HCT116 (cell line): ENCODE results near the gene CADPS.

Experiments used
- ATF3 ChIP-seq: IDR thresholded peaks from 2 replicates; pipeline ENCODE4 v1.6.1; 2012
- EZH2 ChIP-seq: fragments of 200-600 bp; sonication (generic); IDR thresholded peaks from 2 replicates; pipeline ENCODE4 v1.6.1; 2017; ENCODE audit warnings: antibody characterized with exemption, mixed run types
- EZH2phosphoT487 ChIP-seq: fragments of 200-600 bp; IDR thresholded peaks from 2 replicates; pipeline ENCODE4 v1.6.1; 2018; ENCODE audit warnings: antibody characterized with exemption, borderline replicate concordance
- POLR2A ChIP-seq: IDR thresholded peaks from 2 replicates; pipeline ENCODE4 v1.7.0; 2011; ENCODE audit warnings: borderline replicate concordance; ENCODE audit not compliant: insufficient read depth, insufficient read length; ENCODE audit errors: extremely low read depth
- POLR2AphosphoS5 ChIP-seq: IDR thresholded peaks from 2 replicates; pipeline ENCODE4 v1.6.1; 2011; ENCODE audit warnings: mild to moderate bottlenecking, low read depth, low read length, moderate library complexity
- SP1 ChIP-seq: IDR thresholded peaks from 2 replicates; pipeline ENCODE4 v1.6.1; 2012; ENCODE audit warnings: low read depth
- SRF ChIP-seq: IDR thresholded peaks from 2 replicates; pipeline ENCODE4 v1.6.1; 2012; ENCODE audit warnings: low read depth
- TF ChIP-seq, protein P1 (sequence below), 3 experiments: fragments of 200-600 bp in 1 of 3; sonication (generic) in 1 of 3; IDR thresholded peaks in 2 of 3; conservative IDR thresholded peaks in 1 of 3; 2 replicates each; pipeline ENCODE4 v1.5.1; 2012 to 2017; ENCODE audit warnings: low read depth in 2 of 3, low read length in 2 of 3, antibody characterized with exemption in 1 of 3, borderline replicate concordance in 1 of 3, control low read depth in 1 of 3, mild to moderate bottlenecking in 1 of 3, mixed read lengths in 1 of 3, mixed run types in 1 of 3, moderate library complexity in 1 of 3; ENCODE audit not compliant: insufficient read depth in 1 of 3
- TF ChIP-seq, protein P2 (sequence below): IDR thresholded peaks from 2 replicates; pipeline ENCODE4 v1.6.1; 2012; ENCODE audit warnings: low read depth

- TF ChIP-seq, protein P1, sequence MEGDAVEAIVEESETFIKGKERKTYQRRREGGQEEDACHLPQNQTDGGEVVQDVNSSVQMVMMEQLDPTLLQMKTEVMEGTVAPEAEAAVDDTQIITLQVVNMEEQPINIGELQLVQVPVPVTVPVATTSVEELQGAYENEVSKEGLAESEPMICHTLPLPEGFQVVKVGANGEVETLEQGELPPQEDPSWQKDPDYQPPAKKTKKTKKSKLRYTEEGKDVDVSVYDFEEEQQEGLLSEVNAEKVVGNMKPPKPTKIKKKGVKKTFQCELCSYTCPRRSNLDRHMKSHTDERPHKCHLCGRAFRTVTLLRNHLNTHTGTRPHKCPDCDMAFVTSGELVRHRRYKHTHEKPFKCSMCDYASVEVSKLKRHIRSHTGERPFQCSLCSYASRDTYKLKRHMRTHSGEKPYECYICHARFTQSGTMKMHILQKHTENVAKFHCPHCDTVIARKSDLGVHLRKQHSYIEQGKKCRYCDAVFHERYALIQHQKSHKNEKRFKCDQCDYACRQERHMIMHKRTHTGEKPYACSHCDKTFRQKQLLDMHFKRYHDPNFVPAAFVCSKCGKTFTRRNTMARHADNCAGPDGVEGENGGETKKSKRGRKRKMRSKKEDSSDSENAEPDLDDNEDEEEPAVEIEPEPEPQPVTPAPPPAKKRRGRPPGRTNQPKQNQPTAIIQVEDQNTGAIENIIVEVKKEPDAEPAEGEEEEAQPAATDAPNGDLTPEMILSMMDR (IDR thresholded peaks at IDR 0.05 in 2 of 3, conservative IDR thresholded peaks at IDR 0.05 in 1 of 3; ENCODE audit: borderline replicate concordance in 1 of 3, insufficient read depth in 1 of 3, low read depth in 2 of 3, low read length in 2 of 3), result no peak
- no peak for TF ChIP-seq POLR2AphosphoS5
- no peak for TF ChIP-seq ATF3
- no peak for TF ChIP-seq EZH2phosphoT487
- TF ChIP-seq, protein P2, sequence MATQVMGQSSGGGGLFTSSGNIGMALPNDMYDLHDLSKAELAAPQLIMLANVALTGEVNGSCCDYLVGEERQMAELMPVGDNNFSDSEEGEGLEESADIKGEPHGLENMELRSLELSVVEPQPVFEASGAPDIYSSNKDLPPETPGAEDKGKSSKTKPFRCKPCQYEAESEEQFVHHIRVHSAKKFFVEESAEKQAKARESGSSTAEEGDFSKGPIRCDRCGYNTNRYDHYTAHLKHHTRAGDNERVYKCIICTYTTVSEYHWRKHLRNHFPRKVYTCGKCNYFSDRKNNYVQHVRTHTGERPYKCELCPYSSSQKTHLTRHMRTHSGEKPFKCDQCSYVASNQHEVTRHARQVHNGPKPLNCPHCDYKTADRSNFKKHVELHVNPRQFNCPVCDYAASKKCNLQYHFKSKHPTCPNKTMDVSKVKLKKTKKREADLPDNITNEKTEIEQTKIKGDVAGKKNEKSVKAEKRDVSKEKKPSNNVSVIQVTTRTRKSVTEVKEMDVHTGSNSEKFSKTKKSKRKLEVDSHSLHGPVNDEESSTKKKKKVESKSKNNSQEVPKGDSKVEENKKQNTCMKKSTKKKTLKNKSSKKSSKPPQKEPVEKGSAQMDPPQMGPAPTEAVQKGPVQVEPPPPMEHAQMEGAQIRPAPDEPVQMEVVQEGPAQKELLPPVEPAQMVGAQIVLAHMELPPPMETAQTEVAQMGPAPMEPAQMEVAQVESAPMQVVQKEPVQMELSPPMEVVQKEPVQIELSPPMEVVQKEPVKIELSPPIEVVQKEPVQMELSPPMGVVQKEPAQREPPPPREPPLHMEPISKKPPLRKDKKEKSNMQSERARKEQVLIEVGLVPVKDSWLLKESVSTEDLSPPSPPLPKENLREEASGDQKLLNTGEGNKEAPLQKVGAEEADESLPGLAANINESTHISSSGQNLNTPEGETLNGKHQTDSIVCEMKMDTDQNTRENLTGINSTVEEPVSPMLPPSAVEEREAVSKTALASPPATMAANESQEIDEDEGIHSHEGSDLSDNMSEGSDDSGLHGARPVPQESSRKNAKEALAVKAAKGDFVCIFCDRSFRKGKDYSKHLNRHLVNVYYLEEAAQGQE, result no peak
- TF ChIP-seq SRF, result no peak
- no peak for TF ChIP-seq EZH2
- TF ChIP-seq SP1, result no peak
- TF ChIP-seq POLR2A, result no peak
These were observed 421.8 kb downstream of the CADPS start for GRCh38 chr3:62453448-62453847.
